ENCODE measurements around the gene ATP5F1D. TPM values are rescaled to one million over a fixed set of nuclear protein-coding genes. Genes with fewer than 3 reads are reported as not detected.
"Not testable (repeated sequence)": the region's sequence is repeated elsewhere in the genome, so short reads cannot be mapped to it uniquely, and the experiment has no call there.

Gene ATP5F1D
- polyA plus RNA-seq, 1 donor = 183 TPM

DNA sequence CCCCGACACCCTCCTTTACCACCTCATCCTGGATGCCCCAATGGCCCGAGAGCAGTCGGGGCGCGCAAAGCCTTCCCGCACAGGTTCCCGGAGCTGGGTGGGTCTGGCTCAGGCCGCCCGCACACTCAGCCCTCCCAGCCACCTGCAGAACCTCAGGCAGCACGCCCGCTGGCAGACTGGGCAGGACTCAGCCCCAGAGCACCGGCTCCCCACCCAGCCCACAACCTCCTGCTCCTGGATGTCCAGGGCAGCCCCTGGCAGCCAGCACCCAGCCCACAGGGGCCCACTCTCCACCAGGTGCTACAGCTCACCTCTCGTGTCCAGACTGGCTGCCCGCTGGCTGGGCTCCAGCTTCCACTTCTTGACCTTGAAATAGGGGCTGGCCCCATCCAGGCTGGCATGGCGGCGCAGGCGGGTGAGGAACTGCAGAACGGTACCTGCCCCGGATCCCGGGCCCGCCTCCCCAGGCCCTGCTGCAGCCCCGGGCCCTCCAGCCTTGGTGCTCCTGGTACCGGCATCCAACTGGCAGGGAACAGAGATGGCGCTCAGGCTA is 8.4 kb upstream of the ATP5F1D start:
- DNase-seq = no peak

DNA sequence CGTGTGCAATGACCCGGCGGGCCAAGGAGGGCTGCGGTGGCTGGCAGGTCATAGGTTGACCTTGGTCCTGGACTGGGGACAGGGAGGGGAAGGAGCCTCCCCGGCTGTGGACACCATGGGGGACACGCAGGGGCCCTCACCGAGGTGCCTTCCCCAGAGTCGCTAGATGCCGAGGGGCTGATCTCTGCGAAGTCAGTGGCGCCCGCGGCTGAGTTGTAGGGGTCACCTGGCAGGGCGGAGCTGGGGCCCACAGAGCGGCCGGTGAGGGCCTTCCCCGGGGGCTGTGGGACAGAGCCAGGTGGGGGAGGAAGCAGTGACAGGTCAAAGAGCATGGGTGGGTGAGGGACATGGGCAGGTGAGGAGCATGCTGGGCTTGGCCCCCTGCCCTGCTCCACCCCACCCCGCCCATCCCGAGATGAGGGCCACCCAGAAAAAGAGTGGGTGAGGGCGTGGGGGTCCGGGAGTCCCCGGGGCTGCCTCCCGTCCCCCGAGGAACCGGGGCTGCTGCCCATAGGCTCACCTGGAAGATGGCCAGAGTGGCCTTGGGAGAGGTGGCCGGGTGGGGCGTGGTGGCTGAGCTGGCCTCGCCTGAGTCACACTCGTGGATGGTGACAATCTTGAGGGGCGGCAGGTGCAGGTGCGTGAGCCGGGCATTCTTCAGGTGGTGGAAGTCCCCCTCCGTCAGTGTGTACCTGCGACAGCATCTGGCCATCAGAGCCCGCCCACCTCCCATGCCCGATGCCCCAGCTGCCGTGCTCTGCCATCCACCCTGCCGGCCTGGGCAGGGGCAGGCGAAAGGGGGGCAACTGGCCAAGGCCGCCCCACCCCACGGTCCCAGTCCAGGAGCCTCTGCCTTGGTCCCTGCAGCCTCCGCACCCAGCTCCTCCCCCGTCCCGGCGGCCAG is 7.2 kb upstream of the ATP5F1D start:
- no peak for DNase-seq

DNA sequence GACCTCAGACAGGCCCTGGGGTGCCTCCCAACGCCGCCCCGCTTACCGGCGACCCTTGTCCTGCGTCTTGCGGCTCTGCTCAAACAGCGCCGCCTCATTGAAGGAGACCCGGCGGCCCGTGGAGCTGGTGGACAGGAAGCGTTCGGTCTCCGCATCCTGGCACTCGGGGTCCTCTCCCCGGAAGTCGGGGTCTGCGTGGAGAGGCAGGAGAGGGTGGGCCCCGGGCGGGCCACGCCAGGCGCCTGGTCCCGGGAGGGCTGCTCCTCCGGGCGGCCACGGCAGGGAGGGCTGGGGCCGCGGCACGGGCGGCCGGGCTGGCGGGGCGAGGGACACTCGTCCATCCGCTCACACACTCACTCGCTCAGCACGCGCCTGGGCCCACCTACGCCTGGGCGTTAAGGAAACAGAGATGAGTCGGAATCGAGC is 6.6 kb upstream of the ATP5F1D start:
- DNase-seq = no peak

DNA sequence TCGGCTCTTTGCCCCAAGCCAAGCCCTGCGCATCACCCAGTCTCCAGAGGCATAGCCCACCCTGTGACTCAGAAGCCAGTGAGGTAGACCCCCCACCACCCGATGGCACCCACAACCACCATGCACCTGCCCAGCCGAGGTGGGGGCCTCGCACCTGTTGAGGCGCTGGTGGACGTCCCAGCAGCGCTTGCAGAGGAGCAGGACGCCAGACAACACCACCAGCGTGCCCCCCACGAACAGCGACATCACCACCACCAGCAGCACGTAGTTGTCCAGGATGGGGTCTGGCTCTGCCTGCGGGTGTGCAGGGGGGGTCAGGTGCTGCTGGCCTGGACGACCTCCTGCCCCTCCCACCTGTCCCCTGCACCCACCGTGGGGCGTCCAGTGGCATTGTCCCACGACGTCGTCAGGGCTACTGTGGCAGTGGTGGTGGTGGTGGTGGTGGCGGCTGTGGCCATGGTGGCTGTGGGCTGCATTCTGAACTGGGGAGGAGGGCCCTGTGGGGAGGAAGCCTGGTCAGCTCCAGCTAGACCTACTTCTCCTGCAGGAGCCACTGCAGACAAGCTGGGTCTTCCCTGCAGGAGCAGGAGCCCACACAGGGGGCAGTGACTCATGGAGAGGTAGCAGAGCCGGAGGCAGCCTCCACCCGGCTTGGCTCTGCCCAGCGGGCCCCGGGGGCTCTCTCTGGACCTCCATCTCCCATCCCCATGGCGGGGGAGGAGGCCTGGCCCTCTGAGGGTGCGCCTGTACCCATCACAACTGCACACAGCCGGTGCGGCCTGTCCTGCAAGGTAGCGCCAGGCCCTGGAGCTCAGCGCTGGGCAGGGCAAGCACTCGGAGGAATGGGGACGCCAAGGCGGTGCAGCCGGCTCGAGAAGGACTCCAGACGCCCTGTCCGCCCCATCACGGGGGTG is 5.7 kb upstream of the ATP5F1D start:
- DNase-seq = no peak

DNA sequence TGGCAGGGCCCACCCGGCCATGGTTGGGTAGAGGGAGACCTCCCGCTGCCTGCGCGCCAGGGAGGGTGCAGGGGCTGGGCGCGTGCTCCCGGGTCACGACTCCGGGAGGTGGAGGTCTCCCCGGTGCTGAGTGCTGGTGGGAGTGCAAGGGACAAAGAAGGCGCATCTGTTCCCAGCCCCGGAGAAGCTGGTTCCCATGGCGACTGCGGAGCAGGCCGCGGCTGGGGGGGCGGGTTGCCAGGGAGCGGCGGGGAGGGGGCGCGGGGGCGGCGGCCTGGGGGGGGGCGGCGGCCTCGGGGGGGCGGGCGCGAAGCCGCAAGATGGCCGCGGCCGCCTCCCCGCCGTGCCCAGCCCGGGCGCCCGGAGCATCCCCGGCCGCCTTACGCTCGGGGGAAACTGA is 5.0 kb upstream of the ATP5F1D start:
- no peak for DNase-seq

DNA sequence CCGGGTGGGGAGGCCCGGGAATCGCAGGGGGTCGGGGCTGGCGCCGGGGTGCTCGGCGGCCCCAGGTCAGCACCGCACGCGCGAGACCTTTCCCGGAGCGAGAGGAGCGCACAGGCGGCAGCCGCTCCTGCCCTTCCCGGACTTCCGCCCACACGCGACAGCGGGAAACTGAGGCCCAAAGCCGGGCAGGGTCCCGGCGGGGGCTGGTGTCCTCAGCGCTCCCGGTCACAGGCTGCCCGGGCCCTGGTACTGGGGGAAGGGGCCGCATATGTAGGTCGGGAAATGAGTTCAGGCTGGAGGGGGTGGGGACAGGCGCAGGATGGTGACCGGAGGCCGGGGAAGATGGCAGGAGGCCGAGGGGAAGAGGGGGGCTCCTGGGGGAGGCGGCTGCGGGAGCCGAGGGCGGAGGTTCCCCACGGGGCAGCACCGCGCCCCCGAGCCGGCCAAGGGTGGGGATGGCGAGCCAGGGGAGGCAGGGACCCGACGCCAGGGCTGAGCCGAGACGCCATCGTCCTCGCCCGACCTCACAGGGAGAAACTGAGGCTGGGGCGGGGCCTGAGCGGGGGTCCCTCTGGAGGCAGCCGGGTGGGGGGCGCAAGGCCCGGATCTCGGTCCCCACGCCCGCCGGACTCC is 4.4 kb upstream of the ATP5F1D start:
- DNase-seq = peak; percentile 46

DNA sequence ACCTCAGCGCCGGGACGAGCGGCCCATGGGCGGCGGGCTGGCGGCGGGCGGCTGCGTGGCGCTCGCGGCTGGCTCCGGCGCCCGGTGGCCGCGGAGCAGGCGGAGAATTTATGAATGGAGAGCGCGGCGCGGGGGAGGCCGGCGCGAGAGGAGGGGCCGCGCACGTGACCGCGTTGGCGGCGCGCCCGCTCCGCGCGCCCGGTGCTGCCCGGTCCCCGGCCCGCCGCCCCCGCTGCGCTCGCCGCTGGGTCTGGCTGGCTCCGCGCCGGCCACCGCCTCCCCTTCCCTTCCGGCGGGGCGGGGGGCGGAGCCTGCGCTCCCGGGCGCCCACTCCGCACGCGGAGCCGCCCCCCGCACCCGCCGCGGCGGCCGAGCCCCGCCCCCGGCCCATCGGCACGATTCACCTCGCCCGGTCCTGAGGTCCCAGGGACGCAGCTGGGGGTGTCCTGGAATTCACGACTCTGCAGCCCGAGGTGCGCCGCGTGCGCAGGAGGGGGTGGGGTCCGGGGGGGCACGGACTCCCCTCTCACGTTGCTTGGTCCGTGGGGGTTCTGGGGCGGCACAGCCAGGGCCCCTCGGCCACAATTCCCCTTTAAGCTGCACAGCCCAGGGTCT is 3.7 kb upstream of the ATP5F1D start, which contains the start of gene CBARP:
TSS of gene CBARP (minus strand) at position 252 of the 615 bp plus-strand sequence. CDS start 1,905 bp downstream, outside the sequence.
- DNase-seq = peak; percentile 48

DNA sequence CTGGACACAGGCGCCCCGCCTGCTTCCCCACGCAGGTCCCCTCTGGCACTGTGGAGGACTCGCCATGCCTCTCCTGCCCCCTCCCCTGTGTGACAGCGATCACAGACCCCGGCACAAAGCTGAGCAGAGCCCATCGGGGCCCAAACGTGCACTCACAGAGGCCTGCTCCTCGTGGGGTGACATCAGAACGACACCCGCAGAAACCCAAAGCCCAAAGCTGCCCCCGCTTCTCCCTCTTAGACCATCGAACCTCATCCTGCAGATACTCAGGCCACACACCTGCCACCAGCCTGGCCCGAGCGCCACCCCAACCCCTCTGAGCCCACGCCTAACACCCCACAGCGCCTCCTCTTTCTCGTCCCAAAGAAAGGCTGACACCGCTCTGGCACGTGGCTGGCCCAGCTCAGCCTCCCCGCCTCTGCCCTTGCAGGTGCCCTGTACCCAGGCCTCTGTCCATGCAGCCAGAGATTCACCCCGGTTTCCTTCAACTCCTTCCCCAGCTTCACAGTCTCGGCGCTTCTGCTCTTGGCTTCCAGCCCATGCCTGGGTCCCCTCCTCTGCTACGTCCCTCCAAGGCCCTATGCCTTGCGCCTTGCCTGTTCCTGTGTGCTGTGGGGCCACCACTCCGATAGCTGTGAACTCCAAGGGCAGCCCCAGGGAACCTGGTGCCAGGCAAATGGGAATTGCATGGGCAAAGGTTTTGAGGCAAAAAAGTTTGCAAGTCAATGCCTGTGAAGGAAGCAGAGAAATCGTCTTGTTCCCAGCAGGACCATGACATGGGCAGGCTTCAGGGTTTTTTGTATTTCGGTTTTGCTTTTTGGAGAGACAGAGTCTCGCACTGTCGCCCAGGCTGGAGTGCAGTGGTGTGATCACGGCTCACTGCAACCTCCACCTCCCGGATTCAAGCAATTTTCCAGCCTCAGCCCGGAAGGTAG is 2.9 kb upstream of the ATP5F1D start:
- no peak for DNase-seq

DNA sequence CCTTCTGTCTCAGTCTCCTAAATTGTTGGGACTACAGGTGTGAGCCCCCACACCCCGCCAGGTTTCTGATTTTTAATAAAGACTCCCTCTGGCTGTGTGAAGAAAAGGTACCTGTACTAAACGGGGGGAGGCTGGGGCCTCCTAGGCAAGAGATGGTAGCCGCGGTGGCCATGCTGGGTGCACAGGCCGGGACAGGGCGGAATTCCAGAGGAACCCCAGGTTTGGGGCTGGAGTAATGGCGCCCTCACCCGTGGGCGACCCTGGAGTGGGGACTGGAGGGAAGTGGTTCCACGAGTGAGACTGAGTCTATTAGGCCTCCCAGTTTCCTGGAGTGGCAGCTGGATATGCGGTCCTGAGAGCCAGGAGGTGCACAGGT is 2.1 kb upstream of the ATP5F1D start:
- no peak for DNase-seq

DNA sequence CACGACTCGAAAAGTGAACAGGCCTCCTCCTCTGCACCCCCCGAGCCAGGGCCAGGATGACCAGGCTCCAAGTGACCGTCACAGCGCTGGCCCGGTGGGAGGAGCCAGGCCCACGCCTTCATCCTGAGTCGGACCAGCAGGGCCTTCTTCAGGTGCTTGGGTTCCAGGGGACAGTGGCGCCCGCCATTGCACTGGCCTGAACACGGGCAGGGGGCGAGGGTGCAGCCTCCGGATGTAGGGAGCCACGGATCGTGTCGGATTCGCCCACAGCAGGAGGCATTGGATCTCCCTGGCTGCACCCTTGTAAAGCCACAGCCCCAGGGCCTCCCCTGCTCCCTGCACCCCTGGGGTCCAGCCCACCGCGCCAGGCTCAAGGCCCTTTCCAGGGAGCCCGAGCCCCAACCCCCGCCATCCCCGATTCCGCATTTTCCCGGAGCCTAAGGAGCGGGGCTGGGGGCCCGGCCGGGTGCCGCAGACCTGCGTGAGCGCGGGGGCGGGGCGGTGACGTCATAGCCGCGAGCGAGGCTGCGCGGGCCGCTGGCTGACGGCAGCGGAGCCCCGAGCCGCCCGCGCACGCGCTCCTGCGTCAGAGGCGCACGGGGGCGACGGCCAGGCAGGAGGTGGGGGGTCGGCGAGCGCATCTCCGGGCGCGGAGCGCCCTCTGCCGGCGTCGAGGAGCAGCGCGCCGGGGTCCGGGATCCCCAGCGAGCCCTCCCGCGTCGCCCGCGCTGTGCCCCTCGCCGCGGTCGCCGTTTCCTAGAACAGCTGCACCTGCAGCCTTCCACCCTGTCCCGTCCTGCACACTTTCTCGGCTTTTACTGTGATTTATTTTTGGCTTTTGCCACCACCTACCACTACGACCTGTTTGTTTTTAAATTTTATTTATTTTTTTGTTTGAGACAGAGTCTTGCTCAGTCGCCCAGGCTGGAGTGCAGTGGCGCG is 1.5 kb upstream of the ATP5F1D start:
- peak; percentile 94 for DNase-seq

DNA sequence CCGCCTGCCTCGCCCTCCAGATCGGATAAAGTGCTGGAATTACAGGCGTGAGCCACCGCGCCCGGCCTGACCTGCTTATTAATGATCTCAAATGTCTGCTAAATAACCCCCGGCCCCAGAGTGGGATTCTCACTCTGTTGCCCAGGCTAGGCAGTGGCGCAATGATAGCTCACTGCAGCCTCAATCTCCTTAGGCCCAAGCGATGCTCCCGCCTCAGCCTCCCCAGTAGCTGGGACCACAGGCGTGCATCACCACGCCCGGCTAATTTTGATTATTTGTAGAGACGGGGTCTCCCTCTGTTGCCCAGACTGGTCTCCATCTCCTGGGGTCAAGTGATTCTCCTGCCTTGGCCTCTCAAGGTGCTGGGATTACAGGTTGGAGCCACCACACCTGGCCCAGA is 626 bp upstream of the ATP5F1D start:
- DNase-seq = no peak

DNA sequence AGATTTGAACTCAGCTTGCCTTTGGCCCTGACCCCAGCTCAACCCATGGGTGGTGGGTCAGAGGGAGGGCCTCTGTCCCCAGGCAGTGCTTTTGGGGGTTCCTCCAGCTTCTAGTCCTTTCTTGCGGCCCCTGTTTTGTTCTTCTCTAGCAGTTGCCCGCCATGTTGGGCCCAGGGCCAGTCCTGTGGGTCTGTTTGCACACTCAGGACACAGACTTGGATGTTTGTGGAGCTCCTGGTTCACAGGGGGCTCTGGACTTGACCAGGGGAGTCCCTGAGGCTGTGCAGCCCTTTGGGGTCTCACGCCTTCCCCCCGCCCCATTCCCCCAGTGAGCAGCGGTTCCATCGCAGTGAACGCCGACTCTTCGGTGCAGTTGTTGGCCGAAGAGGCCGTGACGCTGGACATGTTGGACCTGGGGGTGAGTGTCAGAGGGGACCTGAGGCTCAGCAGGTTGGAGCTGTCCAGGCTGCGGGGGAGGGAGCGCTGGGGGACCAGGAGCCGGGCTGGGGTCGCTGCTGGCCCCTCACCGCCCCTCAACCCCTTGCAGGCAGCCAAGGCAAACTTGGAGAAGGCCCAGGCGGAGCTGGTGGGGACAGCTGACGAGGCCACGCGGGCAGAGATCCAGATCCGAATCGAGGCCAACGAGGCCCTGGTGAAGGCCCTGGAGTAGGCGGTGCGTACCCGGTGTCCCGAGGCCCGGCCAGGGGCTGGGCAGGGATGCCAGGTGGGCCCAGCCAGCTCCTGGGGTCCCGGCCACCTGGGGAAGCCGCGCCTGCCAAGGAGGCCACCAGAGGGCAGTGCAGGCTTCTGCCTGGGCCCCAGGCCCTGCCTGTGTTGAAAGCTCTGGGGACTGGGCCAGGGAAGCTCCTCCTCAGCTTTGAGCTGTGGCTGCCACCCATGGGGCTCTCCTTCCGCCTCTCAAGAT is 2.5 kb downstream of the ATP5F1D start:
- DNase-seq = peak; percentile 83

DNA sequence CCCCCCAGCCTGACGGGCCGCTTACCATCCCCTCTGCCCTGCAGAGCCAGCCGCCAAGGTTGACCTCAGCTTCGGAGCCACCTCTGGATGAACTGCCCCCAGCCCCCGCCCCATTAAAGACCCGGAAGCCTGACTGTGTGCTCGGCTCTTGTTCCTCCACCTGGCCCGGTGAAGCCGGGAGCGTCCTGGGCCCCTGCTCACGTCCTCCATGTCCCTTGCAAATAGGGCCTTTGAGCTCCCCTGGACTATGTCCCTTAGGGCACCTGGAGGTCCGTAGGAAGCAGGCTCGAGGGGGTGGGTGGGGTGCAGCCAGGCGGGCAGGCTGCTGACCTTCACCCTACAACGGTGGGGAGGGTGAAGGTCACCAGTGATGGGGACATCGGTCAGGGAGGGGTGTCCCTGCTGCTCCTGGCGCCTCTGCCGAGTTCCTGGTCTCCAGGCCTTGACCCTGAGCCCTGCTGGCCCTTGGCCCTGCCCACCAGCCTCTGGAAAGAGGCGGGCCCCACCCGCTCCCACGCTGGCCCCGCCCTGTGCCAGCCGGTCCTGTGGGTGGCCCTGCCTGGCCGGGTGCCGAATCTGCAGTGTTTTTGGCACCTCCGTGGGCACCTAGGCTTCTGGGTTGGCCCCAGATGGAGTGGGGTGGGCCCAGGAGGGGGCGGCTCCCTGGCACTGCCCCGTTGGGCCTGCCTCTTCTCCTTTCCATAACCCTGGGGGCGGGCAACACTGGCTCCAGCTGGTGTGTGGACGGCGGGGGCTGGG is 3.3 kb downstream of the ATP5F1D start:
- DNase-seq = peak; percentile 22

DNA sequence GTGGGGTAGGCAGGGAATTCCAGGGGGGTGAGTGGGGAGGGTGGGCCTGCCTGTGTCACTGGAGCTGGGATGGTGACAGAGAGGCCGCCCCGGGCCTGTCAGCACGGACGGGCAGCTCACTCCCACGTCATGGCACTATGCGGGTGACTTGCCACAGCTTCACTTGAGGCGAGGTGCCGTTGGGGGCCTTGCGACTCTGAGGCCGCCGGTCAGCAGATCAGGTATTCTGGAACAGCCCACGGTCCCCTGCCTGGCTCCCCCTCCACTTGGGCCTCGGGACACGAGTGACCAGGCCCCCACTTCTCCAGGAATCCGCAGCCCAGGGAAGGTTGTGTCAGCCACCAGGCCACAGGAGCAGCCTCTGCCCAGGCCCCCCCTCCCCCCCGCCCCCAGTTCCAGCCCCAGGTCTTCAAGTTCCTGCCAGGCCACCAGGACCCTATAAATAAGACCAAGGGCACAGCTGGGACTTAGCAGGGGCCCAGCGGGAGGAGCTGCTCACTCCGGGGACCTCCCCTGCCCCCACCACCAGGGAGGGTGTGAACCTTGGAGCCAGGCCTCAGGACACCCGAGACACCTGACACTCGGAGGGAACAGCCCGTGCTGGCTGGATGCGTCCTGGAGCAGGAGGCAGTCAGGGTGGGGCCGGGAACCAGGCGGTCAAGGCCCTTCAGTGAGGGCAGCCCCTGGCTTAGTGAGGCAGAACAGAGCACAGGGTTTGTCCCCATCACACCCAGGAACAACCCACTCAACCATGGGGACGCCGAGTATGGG is 4.1 kb downstream of the ATP5F1D start:
- peak; percentile 34 for DNase-seq

DNA sequence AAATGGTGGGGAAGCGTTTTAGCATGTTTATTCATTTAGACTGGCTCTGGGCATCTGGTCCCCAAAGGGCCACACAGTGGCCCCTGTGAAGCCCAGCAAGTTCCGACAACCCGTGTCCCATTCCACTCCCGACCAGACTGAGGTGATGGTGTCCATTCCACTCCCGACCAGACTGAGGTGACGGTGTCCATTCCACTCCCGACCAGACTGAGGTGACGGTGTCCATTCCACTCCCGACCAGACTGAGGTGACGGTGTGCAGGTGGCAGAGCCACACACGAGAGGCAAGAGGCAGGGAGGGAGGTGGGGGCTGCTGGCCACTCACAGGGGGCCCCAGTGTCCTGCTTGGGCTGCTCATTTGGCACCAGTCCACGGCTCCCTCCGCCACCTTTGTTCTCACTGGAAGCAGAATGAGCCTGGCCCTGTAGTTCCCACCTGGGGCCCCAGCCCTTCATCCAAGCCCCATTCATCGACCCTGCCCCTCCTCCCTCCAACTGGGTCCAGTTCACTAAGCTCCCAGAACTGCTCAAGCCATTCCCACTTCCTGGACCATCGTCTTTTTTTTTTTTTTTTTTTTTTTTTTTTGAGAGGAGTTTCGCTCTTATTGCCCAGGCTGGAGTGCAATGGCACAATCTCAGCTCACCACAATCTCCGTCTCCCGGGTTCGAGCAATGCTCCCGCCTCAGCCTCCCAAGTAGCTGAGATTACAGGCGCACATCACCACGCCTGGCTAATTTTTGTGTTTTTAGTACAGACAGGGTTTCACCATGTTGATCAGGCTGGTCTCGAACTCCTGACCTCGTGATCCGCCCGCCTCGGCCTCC is 4.9 kb downstream of the ATP5F1D start:
- DNase-seq = not testable (repeated sequence)

DNA sequence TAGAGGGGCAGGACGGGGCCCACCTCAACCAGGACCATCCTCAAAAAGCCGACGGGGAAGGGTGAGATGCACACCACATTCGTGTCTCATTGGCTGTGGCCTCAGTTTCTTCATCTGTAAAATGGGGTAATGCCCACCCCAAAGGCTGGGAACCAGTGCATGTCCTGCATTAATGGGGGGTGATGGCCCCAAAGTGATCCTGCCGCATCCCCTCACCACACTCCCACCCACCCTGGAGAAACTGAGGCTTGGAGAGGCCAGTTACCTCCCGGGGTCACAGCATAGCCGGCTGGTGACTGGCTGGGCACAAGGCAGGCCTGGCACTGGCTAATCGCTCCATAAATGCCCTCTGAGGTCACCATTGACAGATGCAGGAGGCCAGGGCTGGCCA is 6.2 kb downstream of the ATP5F1D start:
- no peak for DNase-seq
